Amygdala (tissue), 56 donors: ENCODE results near the gene DHDDS.
"Not testable (repeated sequence)": the region's sequence is repeated elsewhere in the genome, so short reads cannot be mapped to it uniquely, and the experiment has no call there.

Experiments used
- DNase-seq, 56 donors: peaks; one replicate each; lab custom pipeline; 2025; lab: John Stamatoyannopoulos, UW

Gene DHDDS

GRCh38 chr1:26431979-26432695 is at the start of gene DHDDS:
Gene DHDDS (plus strand): TSS chr1:26432321. CDS start chr1:26432946, 625 bp downstream.
- DNase-seq = peak; percentile 86 to 100 (median 98)

- no peak for DNase-seq
Observed at GRCh38 chr1:26384076-26384475, 48.0 kb upstream of the DHDDS start.

- not testable (repeated sequence) for DNase-seq
Observed at GRCh38 chr1:26385063-26385462, 47.1 kb upstream of the DHDDS start.

GRCh38 chr1:26387447-26387846 is 44.7 kb upstream of the DHDDS start:
- no peak for DNase-seq

- no peak for DNase-seq
Observed at GRCh38 chr1:26388791-26389445, 43.2 kb upstream of the DHDDS start.

GRCh38 chr1:26389604-26390247 is 42.4 kb upstream of the DHDDS start:
- no peak for DNase-seq

GRCh38 chr1:26391450-26391849 is 40.7 kb upstream of the DHDDS start:
- peak in 2 of 56 donors; percentile 2 to 5 for DNase-seq

- no peak for DNase-seq
Observed at GRCh38 chr1:26395754-26396153, 36.4 kb upstream of the DHDDS start.

- no peak for DNase-seq
Observed at GRCh38 chr1:26399034-26399433, 33.1 kb upstream of the DHDDS start.

GRCh38 chr1:26401891-26402290 is 30.2 kb upstream of the DHDDS start:
- DNase-seq = no peak

GRCh38 chr1:26403656-26404055 is 28.5 kb upstream of the DHDDS start:
- no peak for DNase-seq

GRCh38 chr1:26404641-26405040 is 27.5 kb upstream of the DHDDS start:
- DNase-seq = no peak

GRCh38 chr1:26405281-26405915 is 26.7 kb upstream of the DHDDS start:
- DNase-seq = no peak

GRCh38 chr1:26408604-26409003 is 23.5 kb upstream of the DHDDS start:
- peak in 49 of 56 donors; percentile 1 to 80 (median 29) for DNase-seq

GRCh38 chr1:26409191-26409807 is 22.8 kb upstream of the DHDDS start:
- no peak for DNase-seq

GRCh38 chr1:26410706-26411623 is 21.2 kb upstream of the DHDDS start, which contains the start of gene LIN28A:
Gene LIN28A (plus strand): TSS chr1:26410817. CDS start chr1:26410892, 75 bp downstream.
- no peak for DNase-seq

- no peak for DNase-seq
Observed at GRCh38 chr1:26411624-26412074, 20.5 kb upstream of the DHDDS start.

GRCh38 chr1:26412180-26412840 is 19.8 kb upstream of the DHDDS start:
- DNase-seq = no peak

- no peak for DNase-seq
Observed at GRCh38 chr1:26413031-26413430, 19.1 kb upstream of the DHDDS start.
